Fibroblast of the aortic adventitia (primary cell): Measurements from ENCODE around the gene PGAP6. TPM values are rescaled to one million over a fixed set of nuclear protein-coding genes. Genes with fewer than 3 reads are reported as not detected.
"Not testable (repeated sequence)": the region's sequence is repeated elsewhere in the genome, so short reads cannot be mapped to it uniquely, and the experiment has no call there.

Source experiments
- DNase-seq: peaks from one replicate; pipeline ENCODE4 v3.0.0-alpha.2; 2010; ENCODE audit warnings: low read depth
- H3K4me3 ChIP-seq: 2 replicates; pipeline ENCODE4 v1.5.1; 2011; ENCODE audit warnings: low read depth, mild to moderate bottlenecking, control low read depth, low read length, moderate library complexity
- CTCF ChIP-seq: IDR thresholded peaks from 2 replicates; pipeline ENCODE4 v1.5.1; 2011; ENCODE audit warnings: mild to moderate bottlenecking, low read length, control low read depth, inconsistent platforms; ENCODE audit not compliant: insufficient read depth
- total RNA-seq: library from RNA; depleted of rRNA; stranded (reverse); fragments of >200 nt; gene quantifications from 2 replicates; pipeline ENCODE4 v1.2.3, GENCODE V29; 2012; ENCODE audit warnings: low replicate concordance

The PGAP6 gene
- total RNA-seq, 1 donor = 51.2 TPM

GRCh38 chr16:392450-393030 is 10.8 kb upstream of the PGAP6 start:
- DNase-seq = no peak
- TF ChIP-seq CTCF = no peak

GRCh38 chr16:391885-392335 is 10.1 kb upstream of the PGAP6 start:
- H3K4me3 ChIP-seq = no peak overlapping the region
- DNase-seq = peak; percentile 70
- TF ChIP-seq CTCF = peak; percentile 77

More at GRCh38 chr16:392450-393030, 10.8 kb upstream of the PGAP6 start:
- no peak overlapping the region for H3K4me3 ChIP-seq

- no peak overlapping the region for H3K4me3 ChIP-seq
- TF ChIP-seq CTCF = no peak
- DNase-seq = no peak
Measured at GRCh38 chr16:389352-389751, 7.6 kb upstream of the PGAP6 start.

- not testable (repeated sequence) for H3K4me3 ChIP-seq
- peak; percentile 47 for DNase-seq
- TF ChIP-seq CTCF = peak; percentile 11
Measured at GRCh38 chr16:387761-388666, 6.2 kb upstream of the PGAP6 start.

- no peak for TF ChIP-seq CTCF
- DNase-seq = no peak
Measured at GRCh38 chr16:386641-387156, 4.9 kb upstream of the PGAP6 start.

GRCh38 chr16:383326-384051 is 1.7 kb upstream of the PGAP6 start:
- TF ChIP-seq CTCF = no peak
- no peak overlapping the region for H3K4me3 ChIP-seq
- no peak for DNase-seq

More at GRCh38 chr16:386641-387156, 4.9 kb upstream of the PGAP6 start:
- H3K4me3 ChIP-seq = no peak overlapping the region
